Upper lobe of right lung (tissue), 1 donor: ENCODE data around the gene PRXL2B. TPM values are rescaled to one million over a fixed set of nuclear protein-coding genes. Genes with fewer than 3 reads are reported as not detected.
A peak's percentile ranks its signal among the peaks of the same experiment; 100 is the strongest.

Experiments used
- ATAC-seq: fragments of 200-7000 bp; cut with Tn5 transposase; one replicate; pipeline ENCODE4 v1.9.1; 2020; ENCODE audit warnings: mild to moderate bottlenecking, moderate library complexity
- DNase-seq: peaks from one replicate; pipeline ENCODE4 v3.0.0-alpha.2; 2020
- H3K27ac ChIP-seq: fragments of 200-600 bp; one replicate; pipeline ENCODE4 v1.8.0; 2022
- H3K27me3 ChIP-seq: fragments of 200-600 bp; one replicate; pipeline ENCODE4 v1.8.0; 2022; ENCODE audit warnings: mild to moderate bottlenecking
- H3K36me3 ChIP-seq: fragments of 200-600 bp; one replicate; pipeline ENCODE4 v1.8.0; 2022
- H3K4me1 ChIP-seq: fragments of 200-600 bp; one replicate; pipeline ENCODE4 v1.8.0; 2022
- H3K4me3 ChIP-seq: fragments of 200-600 bp; one replicate; pipeline ENCODE4 v1.8.0; 2022; ENCODE audit warnings: mild to moderate bottlenecking
- H3K9me3 ChIP-seq: fragments of 200-600 bp; one replicate; pipeline ENCODE4 v1.8.0; 2022
- intact Hi-C: fragments of 100-400 bp; cut with DNase I; formaldehyde crosslinking; loops from one replicate; pipeline ENCODE4 v1.11.0; 2022
- long read RNA-seq: library from polyadenylated mRNA; unstranded; transcript quantifications from one replicate; pipeline ENCODE4 v2.0.0, GENCODE V29; 2021
- total RNA-seq: library from RNA; stranded (reverse); fragmentation: NEBNext Ultra II Directional; extraction: Animal tissue kit (Norgen Biotek cat#: 25700); gene quantifications from one replicate; pipeline ENCODE4 v1.2.1, GENCODE V29; 2021
- TF ChIP-seq, protein P1 (sequence below): fragments of 200-600 bp; IDR thresholded peaks from one replicate; pipeline ENCODE4 v1.8.0; 2022; ENCODE audit warnings: antibody characterized with exemption
- donor health status: DM: no; HTN: yes; CAD: no; lungs with severe emphysema.

PRXL2B gene, protein sequence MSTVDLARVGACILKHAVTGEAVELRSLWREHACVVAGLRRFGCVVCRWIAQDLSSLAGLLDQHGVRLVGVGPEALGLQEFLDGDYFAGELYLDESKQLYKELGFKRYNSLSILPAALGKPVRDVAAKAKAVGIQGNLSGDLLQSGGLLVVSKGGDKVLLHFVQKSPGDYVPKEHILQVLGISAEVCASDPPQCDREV
- 25.9 TPM for total RNA-seq
- long read RNA-seq, transcript PRXL2B-203 (7 exons, 2,689 nt), result minor isoform, 11 of 80 reads
- long read RNA-seq, transcript PRXL2B-204 (7 exons, 2,749 nt), result major isoform, 19 of 80 reads
- long read RNA-seq, partial matches to known transcripts, result 11 of 80 reads
- long read RNA-seq, other reads (novel, unspliced or antisense), result 35 of 80 reads

DNA sequence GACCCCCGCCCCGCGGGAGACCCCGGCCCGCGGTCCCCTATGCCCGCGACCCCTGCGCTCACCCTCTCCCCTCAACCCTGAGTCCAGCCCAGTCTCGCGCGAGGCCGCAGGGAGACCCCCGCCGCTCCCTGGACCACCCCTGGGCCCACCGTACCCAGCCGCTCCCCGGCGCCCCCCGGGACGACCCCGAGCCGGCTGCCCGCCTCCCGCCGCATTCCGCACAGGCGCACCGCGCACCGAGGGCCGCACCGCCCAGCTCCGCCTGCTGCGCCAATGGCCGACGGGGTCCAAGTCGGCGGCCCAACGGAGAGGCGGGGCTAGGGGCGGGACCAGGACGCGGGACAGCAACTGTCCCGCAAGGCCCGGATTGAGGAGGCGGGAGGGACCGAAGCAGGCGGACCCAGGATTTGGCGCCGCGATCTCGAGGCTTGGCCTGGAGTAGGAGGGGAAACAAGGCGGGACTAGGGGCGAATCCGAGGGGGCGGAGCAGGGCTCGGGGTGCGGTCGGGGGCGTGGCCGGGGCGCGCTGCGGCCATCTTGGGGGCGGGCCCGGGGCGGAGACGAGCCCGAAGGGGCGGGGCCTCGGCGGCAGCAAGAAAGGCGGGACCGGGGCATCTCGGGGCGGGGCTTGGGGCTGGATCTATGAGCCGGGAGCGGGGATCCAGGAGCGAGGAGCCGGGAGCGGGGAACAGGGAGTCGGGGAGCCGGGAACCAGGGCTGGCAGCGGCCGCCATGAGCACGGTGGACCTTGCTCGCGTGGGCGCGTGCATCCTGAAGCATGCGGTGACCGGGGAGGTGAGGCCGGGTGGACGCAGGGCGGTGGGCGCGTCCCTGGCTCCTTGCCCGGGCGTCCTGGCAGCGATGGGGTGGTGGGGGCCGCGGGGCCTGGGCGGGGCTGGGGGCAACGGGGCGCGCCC lies at the start of gene PRXL2B:
PRXL2B (plus strand) TSS at position 624 of the 917 bp plus-strand sequence; CDS start at position 733, 109 bp downstream.
- Histone ChIP-seq H3K36me3 (no peaks in the 10 kb centered on the region), H3K27ac (peak within 1 kb of the TSS; percentile 98), H3K27me3 (no peaks in the 10 kb centered on the region), H3K4me1 (peaks cover 38% of the 10 kb centered on the region), H3K9me3 (no peaks in the 10 kb centered on the region), H3K4me3 (peak within 1 kb of the TSS; percentile 88)
- DNase-seq, result peak; percentile 100
- peak; percentile 92 for ATAC-seq
- intact Hi-C loops, result no loop called here
- TF ChIP-seq, protein P1, sequence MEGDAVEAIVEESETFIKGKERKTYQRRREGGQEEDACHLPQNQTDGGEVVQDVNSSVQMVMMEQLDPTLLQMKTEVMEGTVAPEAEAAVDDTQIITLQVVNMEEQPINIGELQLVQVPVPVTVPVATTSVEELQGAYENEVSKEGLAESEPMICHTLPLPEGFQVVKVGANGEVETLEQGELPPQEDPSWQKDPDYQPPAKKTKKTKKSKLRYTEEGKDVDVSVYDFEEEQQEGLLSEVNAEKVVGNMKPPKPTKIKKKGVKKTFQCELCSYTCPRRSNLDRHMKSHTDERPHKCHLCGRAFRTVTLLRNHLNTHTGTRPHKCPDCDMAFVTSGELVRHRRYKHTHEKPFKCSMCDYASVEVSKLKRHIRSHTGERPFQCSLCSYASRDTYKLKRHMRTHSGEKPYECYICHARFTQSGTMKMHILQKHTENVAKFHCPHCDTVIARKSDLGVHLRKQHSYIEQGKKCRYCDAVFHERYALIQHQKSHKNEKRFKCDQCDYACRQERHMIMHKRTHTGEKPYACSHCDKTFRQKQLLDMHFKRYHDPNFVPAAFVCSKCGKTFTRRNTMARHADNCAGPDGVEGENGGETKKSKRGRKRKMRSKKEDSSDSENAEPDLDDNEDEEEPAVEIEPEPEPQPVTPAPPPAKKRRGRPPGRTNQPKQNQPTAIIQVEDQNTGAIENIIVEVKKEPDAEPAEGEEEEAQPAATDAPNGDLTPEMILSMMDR, result no peak

DNA sequence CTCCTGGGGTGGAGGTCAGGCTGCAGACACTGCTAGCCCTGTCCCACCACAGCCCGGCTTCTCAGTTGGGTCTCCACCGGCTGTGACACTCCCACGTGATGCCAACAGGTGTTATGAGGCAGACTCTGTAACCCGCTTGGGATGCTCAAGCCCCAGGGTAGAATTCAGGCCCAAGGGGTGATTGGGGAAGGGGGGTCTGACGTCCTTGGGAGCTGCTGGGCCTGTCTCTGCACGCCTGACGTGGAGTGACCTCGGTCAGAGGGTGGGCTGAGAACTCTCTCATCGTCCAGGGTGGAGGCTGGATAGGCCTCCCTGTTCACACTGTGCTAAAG lies 48.8 kb upstream of the PRXL2B start:
- H3K27me3 ChIP-seq, result peaks cover 14% of the 10 kb centered on the region
- peaks cover 4% of the 10 kb centered on the region for H3K4me1 ChIP-seq
- TF ChIP-seq, protein P1, result no peak
- no peak for ATAC-seq
- H3K36me3 ChIP-seq, result no peaks in the 10 kb centered on the region
- H3K9me3 ChIP-seq, result no peaks in the 10 kb centered on the region
- intact Hi-C loops, result no loop called here
- no peak overlapping the region for H3K27ac ChIP-seq
- DNase-seq, result no peak
- H3K4me3 ChIP-seq, result no peak overlapping the region

DNA sequence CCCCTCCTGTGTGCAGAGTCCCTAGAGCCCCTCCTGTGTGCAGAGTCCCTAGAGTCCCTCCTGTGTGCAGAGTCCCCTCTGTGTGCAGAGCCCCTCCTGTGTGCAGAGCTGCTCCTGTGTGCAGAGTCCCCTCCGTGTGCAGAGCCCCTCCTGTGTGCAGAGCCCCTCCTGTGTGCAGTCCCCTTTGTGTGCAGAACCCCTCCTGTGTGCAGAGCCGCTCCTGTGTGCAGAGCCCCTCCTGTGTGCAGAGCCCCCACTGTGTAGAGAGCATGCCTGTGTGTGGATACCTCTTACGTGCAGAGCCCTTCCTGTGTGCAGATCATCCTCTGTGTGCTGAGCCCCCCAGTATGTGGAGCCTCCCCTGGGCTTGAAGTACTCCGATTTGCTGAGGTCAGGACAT lies 48.2 kb upstream of the PRXL2B start:
- DNase-seq (no peak), ATAC-seq (no peak)
- no peak overlapping the region for H3K4me3 ChIP-seq
- intact Hi-C loops, result no loop called here
- no peaks in the 10 kb centered on the region for H3K9me3 ChIP-seq
- peaks cover 4% of the 10 kb centered on the region for H3K4me1 ChIP-seq
- TF ChIP-seq, protein P1, result no peak
- H3K27ac ChIP-seq, result no peak overlapping the region
- H3K36me3 ChIP-seq, result no peaks in the 10 kb centered on the region
- H3K27me3 ChIP-seq, result peaks cover 11% of the 10 kb centered on the region

DNA sequence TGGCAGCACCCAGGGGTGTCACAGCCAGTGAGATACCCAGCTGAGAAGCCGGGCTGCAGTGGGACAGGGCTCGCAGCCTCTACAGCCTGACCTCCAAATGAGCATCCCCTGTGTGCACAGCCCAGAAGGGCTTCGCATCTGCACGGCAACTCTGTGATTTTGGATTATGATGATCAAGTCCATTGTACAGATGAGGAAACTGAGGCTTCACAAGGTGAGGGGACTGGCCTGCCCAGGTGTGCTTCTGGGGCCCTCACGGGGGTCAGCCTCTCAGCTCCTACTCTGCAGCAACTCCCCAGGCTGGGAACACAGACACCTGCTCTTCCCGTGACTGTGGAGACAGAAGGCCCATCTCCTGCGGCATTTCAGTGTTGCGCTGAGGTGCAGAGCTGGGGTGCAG lies 47.7 kb upstream of the PRXL2B start:
- H3K27ac ChIP-seq, result no peak overlapping the region
- H3K27me3 ChIP-seq, result peaks cover 11% of the 10 kb centered on the region
- DNase-seq, result no peak
- TF ChIP-seq, protein P1, result no peak
- no peaks in the 10 kb centered on the region for H3K36me3 ChIP-seq
- H3K9me3 ChIP-seq, result no peaks in the 10 kb centered on the region
- H3K4me3 ChIP-seq, result no peak overlapping the region
- ATAC-seq, result no peak
- intact Hi-C loops, result no loop called here
- H3K4me1 ChIP-seq, result peaks cover 4% of the 10 kb centered on the region

DNA sequence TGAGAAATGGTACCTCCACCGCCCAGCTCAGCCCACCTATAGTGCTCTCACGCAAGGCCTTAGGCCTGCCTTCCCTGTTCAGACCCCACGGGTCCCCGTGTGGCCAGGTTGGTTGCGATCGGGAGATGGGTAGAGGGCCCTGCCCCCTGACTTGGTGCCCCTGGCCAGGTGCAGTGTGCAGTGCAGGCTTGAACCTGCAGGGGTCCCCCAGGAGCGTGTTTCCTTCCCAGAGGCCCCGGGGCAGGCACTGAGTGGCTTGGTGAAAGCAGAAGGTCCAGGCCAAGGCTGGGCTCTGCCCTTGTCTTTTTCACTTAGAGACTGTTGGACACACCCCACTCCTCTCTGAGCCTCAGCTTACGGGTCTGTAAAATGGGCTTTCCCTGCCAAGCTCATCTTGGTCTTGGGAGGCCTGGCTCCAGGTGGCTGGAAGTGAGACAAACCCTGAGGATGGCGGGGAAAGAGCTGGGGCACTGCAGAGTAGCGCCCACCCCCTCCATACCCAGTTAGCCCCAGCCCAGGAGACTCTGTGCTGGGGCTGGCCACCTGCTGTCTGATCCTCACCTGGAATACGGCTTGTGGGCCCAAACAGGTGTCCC lies 47.2 kb upstream of the PRXL2B start:
- Histone ChIP-seq H3K4me1 (peaks cover 4% of the 10 kb centered on the region), H3K36me3 (no peaks in the 10 kb centered on the region), H3K27me3 (peaks cover 11% of the 10 kb centered on the region), H3K4me3 (no peak overlapping the region), H3K9me3 (no peaks in the 10 kb centered on the region), H3K27ac (no peak overlapping the region)
- intact Hi-C loops, result no loop called here
- ATAC-seq, result no peak
- no peak for DNase-seq
- TF ChIP-seq, protein P1, result peak; percentile 16
